Activated T-cell treated with anti-CD3 and anti-CD28 coated beads for 48 hours (primary cell): ENCODE measurements around the gene KLK14.

ENCODE experiments used
- DNase-seq: peaks from one replicate; pipeline ENCODE4 v3.0.0-alpha.2; 2020; ENCODE audit warnings: low read depth

KLK14 gene

DNA sequence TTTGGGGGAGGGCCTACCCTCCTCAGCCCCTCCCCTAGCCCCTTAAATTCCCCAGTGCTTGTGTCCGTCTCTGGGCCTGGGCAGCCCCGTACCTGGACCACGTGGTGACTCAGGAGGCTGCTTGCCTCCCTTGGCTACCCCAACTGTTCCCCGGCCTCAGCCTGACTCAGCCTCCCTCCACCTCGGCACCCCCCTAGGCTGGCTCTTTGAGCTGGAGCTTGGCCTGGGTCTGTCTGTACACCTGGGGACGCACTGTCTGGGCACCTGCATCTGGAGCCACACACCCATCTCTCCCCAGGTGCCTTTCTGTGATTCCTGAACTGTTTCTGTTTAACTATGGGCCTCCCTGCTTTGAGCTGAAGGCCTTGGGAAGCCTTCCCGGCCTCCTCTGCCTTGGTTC is 1.8 kb upstream of the KLK14 start:
- DNase-seq = no peak

DNA sequence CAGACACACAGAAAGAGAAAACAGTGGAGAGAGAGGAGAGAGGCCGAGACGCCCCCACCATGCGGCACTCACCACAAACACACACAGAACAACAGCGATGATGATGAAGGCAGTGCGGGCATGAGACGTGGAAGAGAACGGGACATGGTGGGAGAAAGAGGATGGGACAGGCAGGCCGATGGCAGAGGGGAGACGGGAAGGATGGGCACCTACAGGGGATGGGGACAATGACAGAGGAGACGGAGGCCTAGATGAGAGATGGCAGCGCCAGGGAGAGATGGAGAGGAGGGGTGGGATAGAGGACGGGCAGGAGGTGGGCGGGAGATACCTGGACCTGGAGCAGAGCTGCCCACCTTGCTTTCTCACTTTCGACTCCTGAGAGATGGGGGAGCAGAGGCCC is 1.1 kb upstream of the KLK14 start:
- DNase-seq = no peak

- DNase-seq = no peak
Observed at GRCh38 chr19:51083181-51083580, 494 bp upstream of the KLK14 start.

DNA sequence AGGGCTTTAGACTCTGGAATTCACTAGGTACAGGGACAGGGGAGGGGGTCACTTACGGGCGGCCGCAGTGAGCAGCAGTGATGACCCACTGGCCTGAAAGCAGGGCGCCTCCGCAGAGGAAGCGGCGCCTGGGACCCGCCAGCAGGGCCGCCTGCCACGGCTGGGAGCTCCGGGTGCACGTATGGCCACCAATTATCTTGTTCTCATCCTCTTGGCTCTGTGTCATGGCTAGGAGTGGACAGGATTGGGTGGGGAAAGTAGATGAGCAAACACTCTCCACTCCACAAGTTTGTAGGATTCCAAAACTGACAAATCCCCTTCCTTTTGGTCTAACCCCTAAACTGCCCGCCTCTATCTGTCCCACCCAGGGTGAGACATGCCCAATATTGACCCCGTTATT is 1.2 kb downstream of the KLK14 start:
- no peak for DNase-seq

DNA sequence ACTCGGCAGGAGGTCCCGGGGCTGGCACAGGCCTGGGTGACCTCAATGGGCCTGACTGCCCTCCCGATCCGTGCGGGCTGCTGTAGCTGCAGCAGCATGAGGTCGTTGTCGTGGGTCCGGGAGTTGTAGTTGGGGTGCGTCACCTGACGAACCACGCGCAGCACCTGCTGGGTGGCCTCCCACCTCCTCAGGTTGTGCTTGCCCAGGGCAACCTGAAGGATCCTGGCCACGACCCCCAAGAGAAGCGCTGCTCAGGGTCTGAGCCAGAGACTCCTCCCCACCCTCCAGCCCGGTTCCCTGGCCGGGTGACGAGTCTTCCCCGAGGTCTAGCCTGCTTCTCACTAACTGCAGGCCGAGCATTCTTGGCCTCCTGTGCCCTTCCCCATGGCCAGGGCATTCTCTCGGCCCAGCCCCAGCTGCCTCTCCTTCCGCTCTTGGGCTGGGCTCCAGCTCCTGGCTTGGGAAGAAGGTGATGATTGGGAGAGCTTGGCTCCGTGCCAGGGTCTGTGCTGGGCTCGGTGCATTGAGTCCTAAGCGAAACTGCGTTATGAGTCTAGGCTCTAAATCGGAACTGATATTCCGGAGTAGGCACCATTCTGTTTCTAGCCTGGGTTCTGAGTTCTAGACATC is 3.1 kb downstream of the KLK14 start:
- no peak for DNase-seq

DNA sequence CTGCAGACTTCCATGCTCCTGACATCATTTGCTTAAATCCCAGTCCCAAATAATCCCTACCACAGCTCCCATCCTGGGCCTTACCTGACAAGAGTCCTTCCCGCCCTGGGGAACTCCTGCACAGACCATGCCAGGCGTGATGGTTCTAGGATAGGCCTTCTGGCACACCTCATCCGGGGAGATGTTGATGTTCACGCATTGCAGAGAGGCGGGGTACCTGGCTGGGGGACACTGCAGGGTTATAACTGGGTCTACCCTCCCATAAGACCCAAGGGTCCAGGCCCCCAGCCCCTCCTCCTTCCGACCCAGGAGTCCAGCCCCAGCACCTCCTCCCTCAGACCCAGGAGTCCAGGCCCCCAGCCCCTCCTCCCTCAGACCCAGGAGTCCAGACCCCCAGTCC is 4.0 kb downstream of the KLK14 start:
- DNase-seq = no peak

DNA sequence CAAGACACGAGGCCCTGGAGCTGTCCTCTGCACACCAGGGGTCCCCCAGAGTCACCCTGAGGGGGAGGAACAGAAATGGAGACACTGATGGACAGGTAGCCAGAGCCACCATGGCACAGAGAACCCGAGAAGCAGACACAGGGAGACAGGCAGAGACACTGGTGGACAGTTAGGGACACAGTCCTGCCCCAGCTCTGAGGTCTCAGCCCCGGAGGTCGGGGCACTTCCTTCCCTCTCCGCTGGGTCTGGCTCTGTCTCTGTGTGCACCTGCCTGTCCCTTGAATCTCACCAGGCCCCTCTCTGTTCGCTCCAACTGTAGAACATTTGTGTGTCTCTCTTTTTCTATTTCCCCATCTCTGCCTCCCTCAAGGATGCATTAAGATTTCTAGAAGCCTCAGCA is 4.6 kb downstream of the KLK14 start:
- no peak for DNase-seq

DNA sequence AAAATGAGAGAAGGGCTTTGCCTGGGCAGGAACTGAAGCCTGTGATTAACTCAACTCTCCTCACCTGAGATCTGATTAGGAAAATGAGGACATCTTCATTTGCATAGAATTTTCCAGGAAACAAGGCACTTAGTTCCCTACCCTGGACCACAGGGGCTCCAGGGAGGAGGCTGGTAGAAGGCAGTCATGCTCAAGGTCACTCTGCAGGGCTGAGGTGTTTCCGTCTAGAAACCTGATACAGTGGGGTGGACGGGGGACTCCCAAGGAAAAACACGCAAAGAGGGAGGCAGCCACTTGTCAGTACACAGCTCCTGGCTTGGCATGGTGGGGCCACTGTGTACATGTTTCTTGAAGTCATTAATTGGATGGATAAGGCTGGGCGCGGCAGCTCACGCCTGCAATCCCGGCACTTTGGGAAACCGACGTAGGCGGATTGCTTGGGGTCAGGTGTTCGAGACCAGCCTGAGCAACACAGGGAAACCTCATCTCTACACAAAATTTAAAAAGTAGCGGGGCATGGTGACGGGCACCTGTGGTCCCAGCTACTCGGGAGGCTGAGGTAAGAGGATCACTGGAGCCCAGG is 6.0 kb downstream of the KLK14 start:
- no peak for DNase-seq

GRCh38 chr19:51075998-51076397 is 6.7 kb downstream of the KLK14 start:
- no peak for DNase-seq

- no peak for DNase-seq
Observed at GRCh38 chr19:51071095-51071405, 11.6 kb downstream of the KLK14 start.

GRCh38 chr19:51070334-51071094 is 12.2 kb downstream of the KLK14 start:
- DNase-seq = no peak

GRCh38 chr19:51066393-51067186 is 16.1 kb downstream of the KLK14 start:
- DNase-seq = no peak

GRCh38 chr19:51065221-51065960 is 17.3 kb downstream of the KLK14 start:
- no peak for DNase-seq

DNA sequence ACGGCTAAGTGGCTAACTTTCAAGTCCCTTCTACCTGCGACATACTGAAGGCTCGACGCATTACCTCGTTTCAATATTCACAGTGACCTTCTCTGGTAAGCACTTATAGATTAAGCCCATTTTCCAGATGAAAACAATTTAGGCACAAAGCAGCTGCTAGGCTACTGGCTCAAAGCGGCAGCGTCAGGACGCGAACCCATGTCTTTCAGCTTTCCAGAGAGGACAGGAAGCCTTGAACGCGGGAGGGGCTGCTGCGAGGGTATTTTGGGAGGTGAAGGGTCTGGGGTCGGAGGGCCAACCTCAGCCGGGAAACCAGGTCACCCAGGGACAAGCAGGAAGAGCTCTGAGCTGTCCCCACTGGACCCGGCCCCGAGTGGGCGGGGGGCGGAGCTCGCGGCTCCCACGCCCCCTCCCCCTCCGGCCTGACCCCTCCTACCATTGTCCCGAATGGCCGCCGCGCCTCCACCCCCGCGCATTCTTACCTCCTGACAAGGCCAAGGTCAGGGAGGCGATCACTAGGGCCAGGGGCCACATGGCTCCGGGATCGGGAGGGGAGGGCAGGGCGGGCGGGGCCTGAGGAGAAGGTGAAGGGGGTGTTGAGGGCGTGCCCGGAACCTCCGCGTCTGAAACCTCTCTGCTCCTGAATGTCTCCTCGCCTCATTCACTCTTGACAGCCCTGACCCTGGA is 18.0 kb downstream of the KLK14 start, which contains the start of gene KLK13:
Gene KLK13 (minus strand): TSS at position 559 of the 687 bp plus-strand sequence. CDS start 25 bp downstream, at position 534.
- DNase-seq = no peak

- DNase-seq = no peak
Observed at GRCh38 chr19:51063664-51064063, 19.0 kb downstream of the KLK14 start.

DNA sequence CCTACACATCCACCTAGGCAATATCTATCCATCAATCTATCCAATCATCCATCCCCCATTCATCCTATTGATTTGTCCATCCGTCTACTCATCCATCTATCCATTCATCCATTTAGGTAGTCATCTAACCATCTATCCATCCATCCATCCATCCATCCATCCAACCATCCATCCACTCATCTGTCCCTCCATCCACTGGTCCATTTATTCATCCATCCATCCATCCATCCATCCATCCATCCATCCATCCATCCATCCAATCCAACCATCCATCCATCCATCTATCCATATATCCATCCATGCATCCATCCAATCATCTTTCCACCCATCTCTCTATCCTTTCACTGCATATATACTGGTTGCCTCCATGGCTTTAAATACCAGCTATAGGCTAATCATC is 21.7 kb downstream of the KLK14 start:
- DNase-seq = no peak

DNA sequence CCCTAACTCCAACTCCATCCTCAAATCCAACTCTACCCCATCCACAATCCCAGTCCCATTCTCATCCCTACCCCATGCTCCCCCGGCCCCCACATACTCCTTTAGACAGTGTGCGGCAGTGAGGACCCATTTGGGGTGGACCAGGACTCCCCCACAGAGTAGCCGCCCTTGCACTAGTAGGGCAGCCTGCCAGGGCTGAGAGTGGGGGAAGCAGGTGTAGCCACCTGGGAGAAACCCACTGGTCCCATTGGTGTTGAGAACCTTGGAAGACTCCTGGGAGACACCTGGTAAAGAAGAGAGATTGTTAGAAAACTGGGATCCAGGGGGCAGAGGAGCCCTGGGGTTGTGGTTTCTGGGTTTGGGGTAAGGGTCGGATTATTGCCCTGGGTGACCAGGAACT is 22.4 kb downstream of the KLK14 start:
- no peak for DNase-seq

GRCh38 chr19:51059715-51060114 is 23.0 kb downstream of the KLK14 start:
- DNase-seq = no peak

DNA sequence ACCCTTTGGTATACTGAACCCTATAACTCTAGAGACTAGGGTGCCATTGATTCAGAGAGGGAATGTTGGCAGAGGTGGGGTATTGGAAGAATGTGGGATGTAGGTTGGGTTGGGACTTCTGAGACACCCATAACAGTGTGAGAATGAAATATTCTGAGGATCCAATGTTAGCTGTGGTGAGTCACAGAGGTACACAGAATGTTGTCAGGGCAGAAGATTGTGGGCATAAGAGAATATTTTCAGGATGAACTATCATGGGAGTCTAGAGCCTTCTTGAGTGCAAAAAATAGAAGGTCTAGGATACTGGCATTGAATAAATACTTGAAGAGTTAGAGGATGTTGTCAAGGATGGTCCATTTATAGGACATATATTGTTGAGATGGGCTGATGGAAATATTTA is 26.8 kb downstream of the KLK14 start:
- no peak for DNase-seq

DNA sequence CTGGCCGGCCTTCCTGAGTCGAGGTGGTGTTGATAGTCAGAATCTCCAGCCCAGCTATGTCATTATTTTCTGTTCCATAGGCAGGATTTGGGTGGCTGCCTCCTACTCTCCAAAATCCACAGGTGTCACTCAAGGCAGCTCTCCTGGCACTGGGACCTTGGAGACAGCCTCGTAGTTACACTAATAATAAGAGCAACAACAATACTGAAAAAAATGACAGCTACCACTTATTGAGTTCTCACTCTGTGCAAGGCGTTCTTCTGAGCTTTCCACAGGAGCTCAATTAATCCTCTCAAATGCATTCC is 35.7 kb downstream of the KLK14 start:
- DNase-seq = no peak

DNA sequence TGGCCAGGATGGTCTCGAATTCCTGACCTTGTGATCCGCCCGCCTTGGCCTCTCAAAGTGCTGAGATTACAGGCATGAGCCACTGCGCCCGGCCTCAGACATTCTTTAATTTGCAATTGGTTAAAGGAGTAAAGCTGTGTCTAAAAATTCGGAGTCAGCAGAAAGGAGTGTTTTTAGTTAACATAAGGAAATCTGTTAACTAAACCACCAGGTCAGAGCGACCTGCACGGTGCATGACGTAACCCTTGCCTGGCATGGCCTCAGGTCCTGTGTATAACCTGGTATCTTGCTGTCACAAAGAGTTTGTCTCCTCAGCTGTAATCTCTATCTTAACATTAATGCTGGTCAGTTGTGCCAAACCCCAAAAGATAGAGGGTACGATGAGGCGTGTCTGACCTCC is 38.4 kb downstream of the KLK14 start:
- no peak for DNase-seq

DNA sequence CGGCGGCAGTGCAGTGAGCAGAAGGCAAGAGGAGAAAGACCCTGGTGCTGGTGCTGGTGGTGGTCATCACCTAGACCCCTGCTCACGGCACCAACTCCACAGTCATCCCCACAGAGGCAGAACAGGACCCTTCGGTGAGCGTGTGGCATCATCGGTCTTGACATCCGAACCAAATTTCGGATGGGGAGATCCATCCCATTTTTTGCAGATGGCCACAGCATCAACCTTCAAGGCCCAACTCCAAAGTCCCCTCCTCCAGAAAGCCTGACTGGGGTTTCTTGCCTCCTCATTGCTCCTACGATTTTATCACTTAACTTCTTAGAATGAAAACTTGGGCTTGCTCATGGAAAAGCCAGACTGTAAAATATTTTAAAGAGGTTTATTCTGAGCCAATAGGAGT is 39.2 kb downstream of the KLK14 start:
- no peak for DNase-seq
